ENCODE data around the gene PTX4.
"Not testable (repeated sequence)": the region's sequence is repeated elsewhere in the genome, so short reads cannot be mapped to it uniquely, and the experiment has no call there.

The PTX4 gene

DNA sequence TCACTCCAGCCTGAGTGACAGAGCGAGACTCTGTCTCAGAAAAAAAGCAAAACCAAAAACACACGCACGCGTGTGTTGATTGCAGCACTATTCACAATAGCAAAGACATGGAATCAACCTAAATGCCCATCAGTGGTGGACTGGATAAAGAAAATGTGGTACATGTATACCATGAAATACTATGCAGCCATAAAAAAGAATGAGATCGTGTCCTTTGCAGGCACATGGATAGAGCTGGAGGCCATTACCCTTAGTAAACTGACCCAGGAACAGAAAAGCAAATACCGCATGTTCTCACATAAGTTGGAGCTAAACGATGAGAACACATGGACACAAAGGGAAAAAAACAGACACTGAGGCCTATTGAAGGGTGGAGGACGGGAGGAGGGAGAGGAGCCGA lies 9.8 kb downstream of the PTX4 start:
- DNase-seq = not testable (repeated sequence)

DNA sequence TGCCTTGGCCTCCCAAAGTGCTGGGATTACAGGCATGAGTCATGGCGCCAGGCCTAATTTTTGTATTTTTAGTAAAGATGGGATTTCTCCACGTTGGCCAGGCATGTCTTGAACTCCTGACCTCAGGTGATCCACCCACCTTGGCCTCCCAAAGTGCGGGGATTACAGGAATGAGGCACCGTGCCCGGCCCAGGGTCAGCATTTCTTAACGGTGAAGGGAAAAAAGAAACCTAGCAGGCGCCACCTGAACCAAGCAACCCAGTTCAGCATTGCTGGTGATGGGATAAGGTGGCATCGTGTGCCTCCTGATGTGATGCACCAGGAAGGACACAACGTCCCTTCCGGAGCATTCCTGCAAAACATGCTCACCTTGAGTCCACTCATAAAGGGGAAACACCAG lies 11.7 kb downstream of the PTX4 start:
- no peak for DNase-seq

DNA sequence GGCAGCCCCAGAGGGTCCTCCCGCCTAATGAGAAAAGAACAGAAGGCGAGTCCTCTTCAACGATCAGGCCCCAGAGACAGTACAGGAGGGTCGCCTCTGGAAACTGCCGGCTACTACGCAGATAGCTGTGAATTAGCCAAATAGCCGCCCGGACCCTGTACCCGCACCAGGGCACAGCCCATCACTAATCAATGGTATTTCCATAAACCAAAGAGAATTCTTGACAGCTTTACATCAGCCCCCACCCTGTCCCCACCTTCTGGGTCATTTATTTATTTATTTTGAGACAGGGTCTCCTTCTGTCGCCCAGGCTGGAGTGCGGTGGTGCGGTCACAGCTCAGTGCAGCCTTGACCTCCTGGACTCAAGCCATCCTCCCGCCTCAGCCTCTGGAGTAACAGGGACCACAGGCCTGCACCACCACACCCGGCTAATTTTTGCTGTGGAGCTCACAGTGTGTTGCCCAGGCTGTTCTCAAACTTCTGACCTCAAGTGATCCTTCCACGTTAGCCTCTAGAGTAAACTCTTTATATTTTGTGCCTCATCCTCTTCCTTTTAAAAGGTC lies 13.1 kb downstream of the PTX4 start:
- DNase-seq = no peak

DNA sequence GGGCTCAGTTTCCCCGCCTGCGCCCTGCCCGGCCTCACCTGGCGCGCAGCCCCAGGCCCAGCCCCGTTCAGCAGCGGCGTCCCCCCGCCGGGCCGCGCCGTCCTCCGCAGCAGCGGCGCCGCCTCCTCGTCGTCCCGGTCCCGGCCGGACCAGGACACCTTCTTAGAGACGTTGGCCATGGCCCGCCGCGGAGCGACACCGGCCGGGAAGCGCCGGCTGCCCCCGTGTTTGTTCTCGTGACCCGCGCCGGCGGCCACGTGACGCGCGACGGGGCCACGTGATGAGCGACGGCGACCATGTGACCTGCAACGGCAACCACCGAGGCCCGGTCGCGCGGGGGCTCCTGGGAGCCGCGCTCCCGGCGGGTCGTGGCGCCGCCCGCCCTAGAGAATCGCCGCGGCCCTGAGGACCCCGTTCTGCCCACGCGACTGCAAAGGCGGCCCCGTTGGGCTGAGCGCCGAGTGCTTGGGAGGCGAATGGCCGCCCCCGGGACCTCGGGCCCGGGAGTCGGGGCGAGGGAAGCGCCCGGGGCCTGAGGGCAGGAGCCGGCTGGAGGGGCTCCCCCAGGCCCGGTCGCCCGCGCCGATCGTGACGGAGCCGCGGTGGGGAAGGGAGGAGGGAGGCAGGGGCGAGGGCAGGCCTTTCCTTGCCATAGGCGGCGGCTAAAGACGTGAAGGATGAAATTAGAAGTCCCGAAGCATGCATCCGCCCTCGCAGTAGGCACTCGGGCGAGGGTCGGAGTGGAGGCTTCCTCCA lies 13.8 kb downstream of the PTX4 start, which contains the start of gene CLCN7:
Gene CLCN7, minus strand, starts transcription at position 233 of the 756 bp plus-strand sequence. Its CDS starts 54 bp downstream, at position 179.
- DNase-seq = peak; percentile 82

DNA sequence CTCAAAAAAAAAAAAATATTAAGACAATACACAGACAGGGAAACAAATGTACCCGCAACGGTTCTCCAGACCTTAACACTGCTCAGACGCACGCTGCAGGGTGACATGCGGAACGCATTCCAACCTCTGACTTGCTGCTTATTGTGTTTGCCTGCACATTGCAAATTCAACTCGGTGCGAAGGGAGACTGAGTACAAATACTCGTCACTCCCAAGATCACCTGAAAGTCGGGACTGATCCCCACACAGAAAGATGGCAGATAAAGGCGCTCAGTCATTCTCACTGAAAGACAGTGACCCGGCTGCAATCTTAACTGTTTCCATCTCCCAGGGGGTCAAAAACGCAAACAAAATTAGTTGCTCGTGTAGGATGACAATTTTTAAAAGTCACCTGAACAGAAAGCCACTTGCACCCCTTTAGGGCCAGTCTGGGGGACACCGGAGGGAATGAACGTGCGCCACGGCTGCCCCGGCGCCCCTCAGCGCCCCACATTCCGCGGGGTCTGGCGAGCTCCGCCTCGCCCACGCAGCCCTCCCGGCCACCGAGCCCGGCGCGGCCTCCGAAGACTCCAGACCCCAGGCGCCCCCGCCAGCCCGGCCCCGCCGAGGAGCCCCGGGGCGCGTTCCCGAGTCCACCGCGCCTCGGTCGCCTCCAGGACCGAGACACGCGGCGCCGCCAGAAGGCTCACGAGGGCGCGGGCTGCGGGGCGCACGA lies 14.5 kb downstream of the PTX4 start:
- DNase-seq = no peak

DNA sequence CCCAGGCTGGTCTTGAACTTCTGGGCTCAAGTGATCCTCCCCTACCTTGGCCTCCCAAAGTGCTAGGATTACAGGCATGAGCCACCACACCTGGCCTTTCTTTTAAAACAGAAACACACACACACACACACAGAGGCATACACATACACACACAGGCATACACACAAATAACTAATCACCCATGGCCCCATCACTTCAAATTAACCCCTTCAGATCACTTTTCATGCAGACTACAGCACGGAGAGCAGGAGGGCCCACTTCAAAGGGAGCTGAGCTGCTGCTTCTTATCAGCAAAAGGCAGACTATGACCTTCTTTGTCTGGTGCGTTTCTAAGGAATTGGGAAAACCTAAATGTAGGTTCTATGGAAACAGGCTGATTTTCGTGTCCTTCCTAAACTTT lies 15.8 kb downstream of the PTX4 start:
- no peak for DNase-seq

DNA sequence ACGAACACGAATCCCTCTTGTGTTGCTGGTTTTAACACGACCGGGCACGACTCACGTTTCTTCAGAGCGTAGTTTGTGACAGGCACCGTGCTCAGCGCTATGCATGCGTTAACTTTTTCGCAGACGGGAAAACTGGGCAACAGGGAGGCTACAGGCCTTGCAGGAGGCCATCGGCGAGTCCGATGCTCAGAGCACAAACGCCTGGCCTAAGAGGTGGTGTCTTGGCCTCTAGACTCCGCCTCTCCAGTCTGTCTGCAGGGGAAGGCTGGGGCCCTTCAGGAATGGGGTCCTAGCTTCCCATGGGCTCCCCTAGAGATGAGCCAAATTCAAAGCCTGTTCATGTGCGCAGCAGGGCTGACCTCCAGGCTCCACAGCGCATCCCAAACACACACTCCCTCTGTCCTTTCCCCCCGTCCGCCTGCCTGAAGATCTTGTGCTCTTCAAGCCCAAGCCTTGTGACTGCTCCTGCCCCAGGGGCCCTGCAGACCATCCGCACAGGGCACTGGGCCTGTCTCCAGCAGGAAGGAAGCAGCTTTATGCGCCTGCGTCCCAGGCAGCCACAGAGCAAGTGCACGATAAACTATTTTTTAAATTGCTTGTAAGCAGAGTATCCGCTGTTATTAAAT lies 17.1 kb downstream of the PTX4 start:
- no peak for DNase-seq

DNA sequence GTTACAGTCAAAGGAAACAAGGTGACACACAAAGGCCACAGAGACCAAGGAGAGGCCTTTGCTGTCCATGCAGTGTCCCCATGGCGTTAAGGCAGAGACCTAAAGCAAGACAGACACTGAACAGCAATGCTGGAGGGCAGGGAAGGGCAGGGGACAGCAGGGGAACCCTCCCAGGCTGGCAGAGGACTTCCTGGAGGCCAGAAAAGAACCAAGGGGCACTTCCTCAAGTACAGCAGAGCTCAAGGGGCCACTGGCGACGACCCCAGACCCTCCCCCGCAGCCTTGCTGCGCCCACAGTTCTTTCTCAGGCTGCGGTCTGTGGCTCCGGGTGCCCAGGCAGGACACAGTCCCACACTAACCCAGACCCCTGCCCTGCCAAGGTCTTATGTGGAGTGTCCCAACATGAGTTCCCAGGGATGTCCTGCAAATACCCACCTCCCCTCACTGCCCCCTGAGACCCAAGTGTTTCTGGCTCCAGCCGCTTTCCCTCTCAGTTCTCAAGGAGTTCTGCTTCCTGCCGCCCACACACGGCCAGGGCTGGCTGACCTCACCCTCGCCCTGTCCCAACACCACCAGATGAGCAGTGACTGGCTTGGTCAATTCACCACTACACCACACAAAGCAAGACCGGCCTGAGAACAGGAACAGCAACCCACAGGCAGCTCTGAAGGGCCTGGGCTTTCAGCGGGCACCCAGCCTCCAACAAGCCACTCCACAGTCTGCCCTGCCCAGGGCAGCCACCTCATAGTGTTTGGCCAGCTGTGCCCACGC lies 18.1 kb downstream of the PTX4 start:
- DNase-seq = no peak

DNA sequence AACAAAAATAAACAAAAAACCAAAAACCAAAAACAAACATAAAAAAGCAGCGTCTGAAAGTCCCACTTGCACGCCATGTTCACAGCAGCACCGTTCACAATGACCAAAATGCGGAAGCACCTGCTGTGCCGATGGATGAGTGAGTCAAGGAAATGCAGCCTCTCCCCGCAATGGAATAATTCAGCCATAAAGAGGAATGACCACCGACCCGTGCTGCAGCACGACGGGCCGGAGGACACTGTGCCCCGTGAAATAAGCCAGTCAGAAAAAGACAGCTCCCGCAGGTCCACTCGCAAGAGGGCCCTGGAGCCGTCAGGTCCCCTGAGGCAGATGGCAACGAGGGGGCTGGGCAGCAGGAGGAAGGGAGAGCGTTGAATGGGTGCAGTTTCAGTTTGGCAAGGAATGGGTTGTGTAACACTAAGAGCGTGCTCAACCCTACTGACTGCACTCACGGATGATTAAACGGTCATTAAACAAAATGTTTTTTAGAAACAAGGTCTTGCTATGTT lies 19.0 kb downstream of the PTX4 start:
- no peak for DNase-seq

DNA sequence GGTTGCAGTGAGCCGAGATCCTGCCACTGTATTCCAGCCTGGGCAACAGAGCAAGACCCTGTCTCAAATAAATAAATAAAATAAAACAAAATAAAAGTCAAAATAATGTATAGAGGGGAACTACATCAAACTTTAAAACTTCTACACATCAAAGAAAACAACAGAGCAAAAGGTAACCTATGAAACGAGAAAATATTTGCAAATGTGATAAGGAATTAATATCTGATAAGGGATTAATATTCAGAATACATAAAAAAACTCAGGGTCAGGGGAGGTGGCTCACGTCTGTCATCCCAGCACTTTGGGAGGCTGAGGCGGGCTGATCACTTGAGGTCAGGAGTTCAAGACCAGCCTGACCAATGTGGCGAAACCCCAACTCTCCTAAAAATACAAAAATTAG lies 19.6 kb downstream of the PTX4 start:
- not testable (repeated sequence) for DNase-seq

DNA sequence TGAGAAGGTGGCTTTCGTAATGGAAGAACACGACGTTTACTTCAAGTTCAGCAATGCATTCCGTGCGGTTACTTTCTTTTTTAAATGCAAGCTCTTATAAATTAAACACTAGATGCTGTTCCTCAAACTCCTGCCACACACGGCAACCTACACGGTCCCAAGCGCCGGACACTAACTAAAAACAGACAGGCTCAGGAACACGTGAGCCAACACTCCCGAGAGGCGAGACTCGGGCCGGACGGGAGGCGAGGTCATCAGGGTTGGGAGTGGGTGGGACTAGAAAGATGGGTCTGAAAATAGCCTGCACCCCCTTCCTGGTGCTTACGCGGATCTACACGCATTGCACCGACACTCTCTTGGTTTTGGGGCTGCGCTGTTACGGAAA lies 20.3 kb downstream of the PTX4 start:
- no peak for DNase-seq

DNA sequence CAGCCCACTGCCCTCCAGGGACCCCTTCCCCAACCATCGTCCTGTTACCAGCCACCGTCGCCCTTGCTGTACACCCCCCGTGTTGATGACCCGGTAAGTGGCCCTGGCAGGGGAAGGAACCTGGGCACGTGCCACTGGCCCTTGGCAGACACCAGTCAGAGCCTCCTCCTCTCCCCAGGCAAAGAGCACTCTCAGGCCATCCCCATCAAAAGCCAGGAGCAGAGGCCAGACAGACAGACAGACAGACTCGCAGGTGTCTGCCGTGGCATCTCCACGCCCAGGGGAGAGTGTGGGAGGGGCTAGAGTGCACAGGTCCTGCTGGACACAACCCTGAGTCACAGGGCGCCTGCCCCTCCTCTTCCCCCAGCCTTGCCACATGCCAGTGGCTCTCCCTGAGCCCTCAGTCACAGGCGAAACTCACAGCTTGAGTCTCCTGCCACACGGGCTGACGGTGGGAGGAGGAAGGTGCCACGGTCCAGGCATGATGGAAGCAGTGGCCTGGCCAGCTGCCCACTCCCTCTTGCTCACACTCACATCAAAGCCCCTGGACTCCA lies 21.7 kb downstream of the PTX4 start:
- no peak for DNase-seq

DNA sequence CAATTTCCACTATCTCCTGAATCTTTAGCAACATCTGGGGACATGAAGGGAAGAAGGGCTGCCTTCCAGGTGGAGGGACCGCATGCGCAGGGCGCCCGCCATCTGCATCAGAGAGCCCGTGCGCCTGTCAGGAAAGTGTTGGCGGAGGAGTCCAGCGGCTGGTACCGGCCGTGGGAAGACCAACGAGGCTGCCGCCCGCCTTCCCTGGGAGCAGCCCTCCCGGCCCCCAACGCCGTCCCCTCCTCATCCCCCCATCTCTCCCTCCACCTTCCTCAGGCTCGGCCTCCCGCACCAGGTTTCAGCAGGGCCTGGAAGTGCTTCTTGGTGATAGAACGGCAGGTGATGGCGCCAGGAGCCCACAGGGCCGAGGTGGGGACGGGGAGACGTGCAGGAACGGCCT lies 22.7 kb downstream of the PTX4 start:
- DNase-seq = no peak

DNA sequence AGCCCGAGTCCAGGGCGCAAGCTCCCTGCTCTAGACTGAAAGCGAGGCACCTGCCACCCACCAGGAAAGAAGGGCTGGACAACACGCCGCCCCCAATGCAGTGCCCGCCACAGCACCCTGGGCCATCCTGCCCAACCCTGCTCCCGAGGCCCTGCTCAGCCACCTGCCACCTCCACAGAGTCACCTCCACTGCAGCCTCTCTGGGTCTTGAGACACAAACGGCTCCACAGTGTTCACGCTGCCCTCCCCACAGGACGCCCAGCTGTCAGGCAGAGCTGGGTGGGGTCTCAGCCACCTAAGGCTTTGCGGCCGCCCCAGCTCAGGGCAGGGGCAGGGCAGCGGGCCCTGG lies 23.2 kb downstream of the PTX4 start:
- no peak for DNase-seq

DNA sequence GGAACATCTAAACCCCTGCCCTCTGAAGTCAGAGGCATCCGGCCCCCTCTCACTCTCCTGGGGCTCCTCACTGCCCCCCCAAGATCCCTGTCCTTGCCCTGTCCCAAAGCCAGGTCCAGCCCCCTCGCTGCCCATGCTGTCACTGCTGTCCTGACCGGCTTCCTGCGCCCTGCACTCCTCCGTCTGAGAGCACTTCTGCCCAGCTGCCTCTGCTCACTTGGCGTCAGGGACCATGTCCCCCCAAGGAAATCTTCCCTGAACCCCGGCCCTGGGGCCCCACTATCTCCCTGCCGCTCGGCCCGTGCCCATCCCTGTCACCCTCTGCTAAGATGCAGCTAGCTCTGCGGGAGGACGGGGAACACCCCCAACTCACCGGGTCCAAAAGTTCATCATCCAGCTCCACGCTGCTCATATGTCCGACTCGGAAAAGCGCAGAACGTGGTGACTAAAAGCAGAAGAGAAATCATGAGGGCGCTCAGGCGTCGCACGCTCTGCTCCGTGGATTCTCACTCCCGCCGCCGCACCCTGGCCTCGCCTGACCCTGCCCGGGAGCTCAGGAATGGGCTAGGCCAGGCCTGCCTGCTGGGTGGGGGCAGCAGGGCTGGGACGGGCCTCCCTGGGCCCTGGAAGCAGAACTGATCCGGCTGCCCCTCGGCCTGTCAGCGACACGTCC lies 23.7 kb downstream of the PTX4 start:
- DNase-seq = no peak

DNA sequence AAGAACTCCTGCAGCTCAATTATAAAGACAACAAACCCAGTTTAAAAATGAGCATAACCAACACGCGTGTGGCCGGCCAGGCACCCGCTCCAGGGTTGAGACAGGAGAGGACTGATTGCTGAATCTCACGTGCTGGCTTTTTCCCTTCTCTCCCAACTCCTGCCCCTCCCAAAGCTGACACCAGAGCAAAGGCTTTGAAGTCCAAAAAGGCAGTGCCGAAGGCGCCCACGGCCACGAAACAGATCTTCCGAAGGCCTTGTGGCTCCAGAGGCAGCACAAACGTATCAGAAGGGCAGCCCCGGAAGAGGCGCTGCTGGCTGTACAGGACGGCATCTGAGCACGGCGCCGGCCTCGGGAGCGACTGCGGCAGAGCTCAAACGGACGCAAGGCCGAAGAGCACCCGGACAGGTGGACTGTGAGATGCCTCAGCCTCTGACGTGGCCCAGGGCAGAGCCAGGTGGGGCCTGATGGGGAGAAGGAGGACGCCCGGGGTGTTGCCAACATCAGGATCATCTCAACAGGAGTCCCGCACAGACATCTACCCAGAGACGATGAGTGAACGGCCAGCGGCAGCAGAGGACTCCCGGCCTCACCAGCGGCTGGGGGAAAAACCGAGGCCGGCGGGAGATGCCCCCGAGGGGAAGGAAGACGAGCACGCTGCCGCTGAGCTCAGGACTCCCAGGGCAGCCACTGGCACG lies 24.4 kb downstream of the PTX4 start:
- DNase-seq = no peak

DNA sequence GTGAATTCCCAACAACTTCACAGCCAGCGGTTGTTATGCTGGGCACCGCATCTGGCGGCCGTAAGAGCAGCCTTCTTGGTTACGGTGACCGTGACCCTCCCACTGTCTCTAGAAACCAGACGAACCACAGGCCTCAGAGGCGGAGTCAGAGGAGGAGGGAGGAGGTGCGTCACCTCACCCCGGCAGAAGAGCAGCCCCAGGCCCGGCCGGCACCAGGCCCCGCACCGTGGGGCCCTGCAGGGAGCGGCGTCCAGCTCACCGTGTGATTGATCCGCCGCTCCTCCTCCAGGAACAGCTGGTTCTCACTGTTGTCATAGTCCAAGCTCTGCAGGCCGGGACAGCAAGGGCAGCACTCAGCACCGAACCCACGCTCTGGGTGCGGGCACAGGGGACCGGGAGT lies 27.6 kb downstream of the PTX4 start:
- DNase-seq = no peak

DNA sequence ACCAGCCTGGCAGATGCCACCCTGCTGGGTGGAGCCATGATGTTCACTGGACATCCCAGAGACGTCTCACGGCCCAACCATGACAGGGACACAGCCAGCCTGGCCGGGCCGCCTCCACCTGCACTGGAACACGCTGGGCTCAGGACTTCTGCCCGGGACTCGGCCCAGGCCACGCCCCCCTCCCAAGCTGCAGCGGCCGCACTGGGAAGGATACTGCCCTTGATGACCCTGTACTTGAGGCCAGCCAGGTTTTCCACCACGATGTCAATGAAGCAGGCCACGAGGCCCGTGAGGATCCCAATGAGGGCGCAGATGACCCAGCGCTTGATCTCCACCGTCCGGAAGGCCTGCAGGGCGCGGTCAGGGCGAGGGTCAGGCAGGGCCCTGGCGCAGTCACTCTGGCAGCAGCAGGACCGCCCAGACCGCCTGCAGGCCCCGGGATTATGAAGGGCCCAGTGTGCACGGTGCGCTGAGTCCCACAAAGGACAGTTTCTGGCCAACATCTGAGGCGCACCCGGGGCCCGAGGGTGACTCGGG lies 28.1 kb downstream of the PTX4 start:
- DNase-seq = no peak

DNA sequence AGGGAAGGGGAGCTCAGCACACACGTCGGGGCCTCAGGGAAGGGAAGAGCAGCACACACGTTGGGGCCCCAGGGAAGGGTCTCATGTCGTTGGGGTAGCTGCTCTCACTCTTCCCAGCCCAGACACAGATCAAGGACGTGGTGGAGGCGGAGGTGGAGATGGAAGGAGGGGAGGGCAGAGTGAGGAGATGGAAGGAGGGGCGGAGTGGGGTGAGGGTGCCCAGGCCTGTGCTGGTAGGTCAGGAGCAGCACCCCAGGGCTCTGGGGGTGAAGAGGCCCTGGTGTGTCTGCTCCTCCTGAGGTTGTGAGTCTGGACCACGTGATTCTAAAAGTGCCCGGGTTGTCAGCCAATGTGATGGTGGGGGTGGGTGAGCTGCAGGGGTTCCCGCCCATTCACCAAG lies 28.8 kb downstream of the PTX4 start:
- no peak for DNase-seq

DNA sequence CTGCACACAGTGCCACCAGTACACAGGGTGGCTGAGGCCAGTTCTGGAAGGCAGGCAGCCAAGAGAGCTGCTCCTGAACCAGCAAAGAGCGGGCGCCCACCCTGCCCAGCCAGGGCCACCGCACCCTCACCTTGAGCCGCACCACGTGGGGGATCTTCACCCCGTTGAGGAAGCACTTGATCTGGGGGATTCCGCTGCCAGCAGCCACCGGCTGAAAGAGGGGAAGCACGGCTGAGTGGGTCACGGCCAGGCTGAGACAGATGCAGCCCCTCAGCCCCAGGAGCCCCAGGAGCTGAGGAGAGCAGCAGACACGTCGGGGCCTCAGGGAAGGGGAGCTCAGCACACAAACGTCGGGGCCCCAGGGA lies 29.8 kb downstream of the PTX4 start:
- DNase-seq = no peak

DNA sequence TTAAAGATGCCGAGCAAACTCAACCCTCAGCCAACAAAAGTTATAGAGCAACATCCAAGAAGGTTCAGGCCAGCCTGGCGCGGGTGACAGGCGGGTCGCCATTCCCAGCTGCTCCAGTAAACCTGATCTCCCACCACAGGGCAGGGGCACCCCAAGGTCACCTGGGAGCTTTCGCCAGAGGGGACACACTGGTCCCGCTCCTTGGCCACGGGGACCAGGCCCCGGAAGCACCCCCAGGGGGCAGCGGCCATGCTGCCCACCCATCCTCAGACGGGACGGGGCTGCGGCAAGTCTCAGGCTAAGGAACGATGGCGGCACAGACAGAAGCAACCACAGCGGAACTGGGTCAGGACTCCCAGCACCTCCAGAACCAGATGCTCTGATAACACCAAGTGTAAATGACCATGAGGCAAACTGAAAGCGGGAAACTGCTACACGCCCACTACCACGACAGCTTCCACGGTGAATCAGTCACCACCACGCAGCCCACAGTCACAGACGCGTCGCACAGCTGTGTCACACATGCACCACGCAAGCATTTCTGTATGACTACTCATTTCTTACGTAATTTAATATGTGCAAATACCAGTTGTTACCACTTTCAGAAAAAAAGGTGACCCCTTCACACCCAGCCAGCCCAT lies 30.3 kb downstream of the PTX4 start:
- DNase-seq = no peak
